HEK293T (cell line): ENCODE results near the gene MTMR3.

Experiments used
- CTCF ChIA-PET: fragments of 350-600 bp; formaldehyde crosslinking; extraction: SDS; loops from one replicate; lab custom pipeline; 2021; ENCODE audit warnings: antibody characterized with exemption, inconsistent platforms; lab: Yijun Ruan, JAX
- POLR2A ChIA-PET: fragments of 350-600 bp; formaldehyde crosslinking; extraction: SDS; loops from one replicate; lab custom pipeline; 2020; ENCODE audit warnings: antibody characterized with exemption, inconsistent platforms; lab: Yijun Ruan, JAX
- DNase-seq: peaks from one replicate; pipeline ENCODE4 v3.0.0; 2012; ENCODE audit warnings: mixed read lengths; ENCODE audit errors: extremely low spot score
- ARNT ChIP-seq: fragments of 450-650 bp; IDR thresholded peaks from 2 replicates; pipeline ENCODE4 v1.6.1; 2017; ENCODE audit warnings: mild to moderate bottlenecking
- BHLHE40 ChIP-seq: fragments of 450-650 bp; IDR thresholded peaks from 2 replicates; pipeline ENCODE4 v1.6.1; 2016; ENCODE audit warnings: mild to moderate bottlenecking, moderate library complexity, borderline replicate concordance
- CTBP1 ChIP-seq: fragments of 450-650 bp; IDR thresholded peaks from 2 replicates; pipeline ENCODE4 v1.6.1; 2016; ENCODE audit warnings: borderline replicate concordance
- ELF4 ChIP-seq: fragments of 450-650 bp; IDR thresholded peaks from 2 replicates; pipeline ENCODE4 v1.6.1; 2017; ENCODE audit warnings: antibody characterized with exemption
- FOXA1 ChIP-seq: fragments of 450-650 bp; IDR thresholded peaks from 2 replicates; pipeline ENCODE4 v1.6.1; 2016; ENCODE audit warnings: mild to moderate bottlenecking
- FOXK2 ChIP-seq: fragments of 450-650 bp; IDR thresholded peaks from 2 replicates; pipeline ENCODE4 v1.6.1; 2016; ENCODE audit warnings: mild to moderate bottlenecking
- FOXM1 ChIP-seq: fragments of 450-650 bp; IDR thresholded peaks from 2 replicates; pipeline ENCODE4 v1.6.1; 2017; ENCODE audit warnings: mild to moderate bottlenecking, borderline replicate concordance
- HDGF ChIP-seq: fragments of 450-650 bp; IDR thresholded peaks from 2 replicates; pipeline ENCODE4 v1.6.1; 2017; ENCODE audit warnings: antibody characterized with exemption, borderline replicate concordance
- L3MBTL2 ChIP-seq: fragments of 450-650 bp; conservative IDR thresholded peaks from 2 replicates; pipeline ENCODE4 v1.6.1; 2016; ENCODE audit warnings: mild to moderate bottlenecking
- LEF1 ChIP-seq: fragments of 450-650 bp; IDR thresholded peaks from 2 replicates; pipeline ENCODE4 v1.6.1; 2017; ENCODE audit warnings: mild to moderate bottlenecking, borderline replicate concordance
- NFRKB ChIP-seq: fragments of 450-650 bp; IDR thresholded peaks from 2 replicates; pipeline ENCODE4 v1.6.1; 2016; ENCODE audit warnings: mild to moderate bottlenecking, moderate library complexity
- PKNOX1 ChIP-seq: fragments of 450-650 bp; IDR thresholded peaks from 2 replicates; pipeline ENCODE4 v1.6.1; 2016
- SP1 ChIP-seq: fragments of 450-650 bp; IDR thresholded peaks from 2 replicates; pipeline ENCODE4 v1.6.1; 2017
- SUZ12 ChIP-seq: fragments of 450-650 bp; IDR thresholded peaks from 2 replicates; pipeline ENCODE4 v1.6.1; 2016; ENCODE audit warnings: mild to moderate bottlenecking
- TARDBP ChIP-seq: fragments of 450-650 bp; IDR thresholded peaks from 2 replicates; pipeline ENCODE4 v1.6.1; 2016
- ZNF384 ChIP-seq: fragments of 450-650 bp; IDR thresholded peaks from 2 replicates; pipeline ENCODE4 v1.6.1; 2016

MTMR3 gene

GRCh38 chr22:29839039-29839438 is 43.9 kb upstream of the MTMR3 start:
- ChIA-PET POLR2A (interaction anchor here (2.3 kb wide), 1 partner anchor 44 kb away, joined by 8 read pairs; the partner anchor contains the start of gene MTMR3), CTCF (no interaction called here)
- DNase-seq: no peak
- TF ChIP-seq CTBP1 (no peak), HDGF (no peak), PKNOX1 (no peak), TARDBP (no peak), BHLHE40 (no peak), ARNT (no peak), LEF1 (no peak), FOXA1 (no peak), SP1 (no peak), FOXM1 (no peak), SUZ12 (no peak), L3MBTL2 (no peak)

GRCh38 chr22:29840498-29840897 is 42.5 kb upstream of the MTMR3 start:
- no peak for DNase-seq
- POLR2A ChIA-PET: no interaction called here
- CTCF ChIA-PET: interaction anchor here (0.7 kb wide), 1 partner anchor 127 kb away, joined by 4 read pairs; no protein-coding TSS in a partner anchor
- no peak for TF ChIP-seq L3MBTL2
- TF ChIP-seq NFRKB: no peak
- TF ChIP-seq HDGF: no peak
- TF ChIP-seq SUZ12: no peak
- no peak for TF ChIP-seq FOXM1
- no peak for TF ChIP-seq FOXK2
- no peak for TF ChIP-seq TARDBP
- no peak for TF ChIP-seq ARNT
- no peak for TF ChIP-seq CTBP1
- no peak for TF ChIP-seq PKNOX1
- TF ChIP-seq ZNF384: no peak
- no peak for TF ChIP-seq ELF4
- no peak for TF ChIP-seq SP1
- TF ChIP-seq BHLHE40: no peak
- TF ChIP-seq LEF1: no peak
- no peak for TF ChIP-seq FOXA1

- CTCF ChIA-PET: no interaction called here
- POLR2A ChIA-PET: interaction anchor here (1.4 kb wide), 1 partner anchor 41 kb away, joined by 3 read pairs; no protein-coding TSS in a partner anchor
- TF ChIP-seq FOXM1 (no peak), ZNF384 (no peak), PKNOX1 (no peak), SUZ12 (no peak), NFRKB (no peak)
Observed at GRCh38 chr22:29842172-29842571, 40.8 kb upstream of the MTMR3 start.

GRCh38 chr22:29842740-29843139 is 40.2 kb upstream of the MTMR3 start:
- no peak for DNase-seq
- CTCF ChIA-PET: no interaction called here
- POLR2A ChIA-PET: interaction anchor here (0.6 to 1.4 kb wide), 2 partner anchors 9 to 41 kb away, joined by 3 read pairs; no protein-coding TSS in a partner anchor
- TF ChIP-seq PKNOX1 (no peak), L3MBTL2 (no peak), CTBP1 (no peak), FOXK2 (no peak), SP1 (no peak), BHLHE40 (no peak), ELF4 (no peak), LEF1 (no peak), FOXM1 (no peak), TARDBP (no peak), FOXA1 (no peak), ZNF384 (no peak), NFRKB (no peak)

More at GRCh38 chr22:29842172-29842571, 40.8 kb upstream of the MTMR3 start:
- DNase-seq: no peak

- no peak for TF ChIP-seq FOXM1
- DNase-seq: no peak
- ChIA-PET CTCF (no interaction called here), POLR2A (interaction anchor here (0.8 kb wide), 1 partner anchor 37 kb away, joined by 5 read pairs; no protein-coding TSS in a partner anchor)
Observed at GRCh38 chr22:29846290-29846689, 36.7 kb upstream of the MTMR3 start.

GRCh38 chr22:29848111-29848510 is 34.9 kb upstream of the MTMR3 start:
- ChIA-PET CTCF (no interaction called here), POLR2A (interaction anchor here (0.7 to 1.7 kb wide), 3 partner anchors 10 to 144 kb away, joined by 3 to 9 read pairs (median 3); partner anchors contain the start of gene ASCC2)
- DNase-seq: no peak
- TF ChIP-seq SP1 (no peak), CTBP1 (no peak), FOXM1 (no peak), ZNF384 (no peak), ELF4 (no peak), L3MBTL2 (no peak), PKNOX1 (no peak), ARNT (no peak), BHLHE40 (no peak), LEF1 (no peak), TARDBP (no peak), NFRKB (no peak), FOXA1 (no peak), HDGF (no peak), FOXK2 (no peak), SUZ12 (no peak)
